Measurements from ENCODE around the gene UROD. TPM values are rescaled to one million over a fixed set of nuclear protein-coding genes. Genes with fewer than 3 reads are reported as not detected.

UROD gene
- total RNA-seq, 1 experiment from 2014 or later: 140 TPM

DNA sequence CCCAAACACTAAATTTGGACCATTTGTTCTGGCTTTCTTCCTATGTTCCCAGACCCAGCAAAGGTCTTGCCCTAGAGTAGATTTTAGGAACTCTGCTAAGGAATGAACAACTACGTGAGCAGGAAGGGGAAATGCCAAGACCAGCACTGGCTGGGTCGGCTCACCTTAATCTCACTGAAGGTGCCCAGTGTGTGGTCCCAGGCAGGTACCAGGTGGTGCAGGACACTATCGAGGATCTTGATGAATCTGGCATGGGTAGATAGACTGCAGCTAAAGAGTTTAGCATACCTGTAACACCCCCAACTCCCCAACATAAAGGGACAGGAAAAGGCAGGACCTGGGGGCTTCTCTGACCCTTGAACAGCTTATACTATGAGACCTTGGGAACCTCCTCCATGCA lies 4.0 kb upstream of the UROD start:
- DNase-seq (ENCODE audit: low read depth): no peak

DNA sequence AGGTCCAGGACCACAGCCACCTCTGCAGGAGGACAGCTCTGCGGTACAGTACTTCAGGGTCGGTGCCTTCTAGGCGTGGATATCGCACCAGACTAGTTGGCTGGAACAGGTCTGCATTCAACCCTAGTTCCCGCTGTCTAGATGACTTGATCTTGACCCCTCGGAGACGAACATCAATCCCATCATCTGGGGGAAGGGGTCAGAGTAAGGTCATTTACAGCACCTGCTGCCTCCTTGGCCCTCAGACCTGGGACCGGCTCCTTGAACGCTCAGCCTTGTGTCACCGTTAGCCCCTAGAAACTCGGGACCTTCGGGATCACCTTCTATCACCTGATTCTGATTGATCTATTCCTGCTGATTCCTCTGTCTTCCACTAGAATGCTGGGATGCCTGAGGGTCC lies 3.5 kb upstream of the UROD start:
- no peak for DNase-seq (ENCODE audit: low read depth)

DNA sequence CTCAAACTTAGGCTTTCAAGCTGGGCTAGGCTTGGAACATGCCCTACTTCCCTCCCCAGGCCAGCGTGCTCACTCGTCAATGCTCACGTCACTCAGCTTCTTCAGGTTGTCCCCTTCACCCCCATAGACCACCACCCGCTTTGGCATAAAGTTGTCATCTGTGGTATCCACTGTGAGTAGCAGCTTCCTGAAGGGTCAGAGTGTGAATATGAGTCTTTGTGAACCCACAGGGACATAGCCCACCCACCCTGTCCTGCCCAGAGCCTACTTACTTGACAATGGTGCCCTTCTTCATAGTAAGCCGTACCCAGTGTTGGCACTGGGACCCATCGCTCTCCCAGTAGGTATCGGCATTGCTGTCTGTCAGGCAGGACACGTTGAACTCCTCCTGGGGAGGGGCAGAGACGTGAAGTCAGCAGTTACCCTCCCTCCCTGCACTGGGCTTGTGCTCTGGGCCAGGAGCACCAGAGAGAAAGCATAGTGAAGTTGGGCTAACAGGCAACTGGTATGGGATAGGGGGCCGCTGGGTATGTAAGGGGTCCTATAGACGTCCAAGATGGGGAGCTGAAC lies 2.7 kb upstream of the UROD start:
- DNase-seq (ENCODE audit: low read depth): no peak

DNA sequence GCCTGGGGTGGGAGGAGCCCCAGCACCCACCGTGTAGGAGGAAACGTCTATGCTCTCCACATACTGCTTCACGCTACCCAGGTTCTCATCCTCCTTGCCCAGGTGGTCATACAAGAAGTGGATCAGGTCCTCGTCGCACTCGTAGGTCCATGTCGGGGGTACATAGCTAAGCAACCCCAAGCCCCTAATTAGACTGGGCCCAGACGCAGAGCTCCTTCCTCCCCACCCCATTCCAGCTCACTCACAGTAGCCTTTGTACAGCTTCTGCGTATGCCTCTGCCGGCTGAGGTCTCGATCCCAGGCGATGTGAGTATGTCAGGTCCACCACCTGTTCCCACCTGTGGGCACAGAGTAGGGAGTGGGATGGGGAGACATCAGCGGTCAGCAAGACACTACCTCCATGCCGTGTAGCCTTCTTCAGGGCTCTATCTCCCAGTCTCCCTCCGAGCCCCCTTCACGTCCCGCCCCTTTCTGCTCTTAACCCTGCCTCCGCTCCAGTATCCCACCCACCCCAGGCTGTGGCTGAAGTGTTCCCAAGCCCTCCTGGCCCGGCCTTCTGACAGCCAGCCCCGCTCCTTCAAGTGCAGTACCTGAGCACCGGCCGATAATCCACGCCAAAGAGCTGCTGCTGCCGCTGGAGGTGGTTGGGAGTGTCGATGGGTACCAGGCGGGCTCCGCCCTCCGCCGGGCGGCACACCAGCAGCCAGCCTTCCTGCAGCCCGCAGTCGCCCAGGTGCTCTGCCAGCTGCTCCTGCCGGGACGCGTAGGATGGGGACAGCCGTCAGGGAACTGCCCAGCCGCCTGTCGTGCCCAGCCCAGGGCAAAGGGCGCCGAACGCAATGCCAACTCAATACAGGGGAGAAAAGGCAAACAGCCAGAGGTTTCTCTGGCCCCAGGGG lies 1.8 kb upstream of the UROD start:
- no peak for DNase-seq (ENCODE audit: low read depth)

DNA sequence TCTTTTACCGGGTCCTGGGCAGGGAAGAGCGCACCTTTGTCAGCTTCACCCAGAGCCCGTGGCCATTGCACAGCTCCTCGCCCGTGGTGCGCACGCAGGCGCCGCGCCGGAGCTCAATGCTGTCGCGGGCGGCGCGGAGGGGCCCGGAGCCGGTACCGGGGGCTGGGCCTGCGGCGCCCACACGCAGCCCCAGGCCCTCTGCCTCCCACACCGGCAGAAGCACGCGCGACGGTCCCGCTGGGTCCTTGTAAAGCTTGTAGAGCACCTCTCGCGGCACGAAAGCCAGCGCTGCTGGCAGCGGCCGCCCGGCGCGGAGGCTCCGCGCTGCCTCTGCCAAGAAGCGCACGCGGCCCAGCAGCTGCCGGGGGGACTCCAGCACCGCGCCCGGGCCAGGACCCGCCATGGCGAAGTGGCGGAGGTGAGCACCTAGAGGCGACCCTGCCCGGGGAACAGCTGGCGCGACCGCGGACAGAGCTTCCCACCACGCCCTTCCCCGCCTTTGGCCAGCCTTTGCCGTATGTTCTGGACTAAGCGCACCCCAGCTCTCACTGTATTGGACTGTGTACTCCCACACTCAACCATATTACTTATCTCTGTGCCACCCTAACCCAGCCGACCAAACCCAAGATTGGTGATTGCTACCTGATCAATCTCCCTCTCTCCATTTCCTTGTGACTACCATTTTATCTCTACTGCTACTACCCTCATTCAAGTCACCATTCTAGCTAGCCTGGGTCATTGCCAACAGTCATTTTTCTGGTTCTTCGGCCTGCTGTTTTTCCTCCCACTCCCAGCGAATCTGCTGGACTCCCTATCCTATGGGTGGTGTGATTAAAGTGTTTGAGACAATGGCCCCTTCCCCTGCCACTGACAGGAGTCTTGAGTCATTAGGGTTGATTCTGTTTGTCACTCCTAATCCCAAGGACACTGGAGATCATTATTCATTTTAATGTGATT lies 921 bp upstream of the UROD start, which contains the start of gene HECTD3:
Gene HECTD3, minus strand, starts transcription at position 470 of the 957 bp plus-strand sequence. Its CDS starts 67 bp downstream, at position 403.
- DNase-seq (ENCODE audit: low read depth): peak; percentile 75

DNA sequence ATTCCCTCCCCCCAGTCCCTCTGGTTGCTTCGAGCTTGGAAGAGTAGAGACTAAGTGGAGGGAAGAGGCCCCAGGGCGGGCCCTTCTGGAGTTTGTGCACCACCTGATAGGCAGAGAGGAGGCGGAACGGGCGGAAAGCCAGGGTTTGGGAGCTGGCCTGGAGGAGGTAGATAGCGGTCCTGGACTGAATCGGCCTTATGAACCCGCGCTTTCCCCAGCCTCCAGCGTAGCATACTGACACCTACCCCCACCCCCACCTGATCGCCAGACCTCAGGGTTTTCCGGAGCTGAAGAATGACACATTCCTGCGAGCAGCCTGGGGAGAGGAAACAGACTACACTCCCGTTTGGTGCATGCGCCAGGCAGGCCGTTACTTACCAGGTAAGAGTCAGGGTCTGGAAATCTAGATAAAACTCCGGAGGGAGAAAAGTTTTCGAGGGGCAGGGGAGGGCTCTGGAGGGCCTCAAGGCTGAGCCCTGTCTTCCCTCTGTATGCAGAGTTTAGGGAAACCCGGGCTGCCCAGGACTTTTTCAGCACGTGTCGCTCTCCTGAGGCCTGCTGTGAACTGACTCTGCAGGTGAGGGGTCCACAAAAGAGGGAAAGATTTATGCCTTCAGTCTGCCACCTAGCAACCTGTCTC lies 705 bp downstream of the UROD start:
- DNase-seq (ENCODE audit: low read depth): peak; percentile 65

DNA sequence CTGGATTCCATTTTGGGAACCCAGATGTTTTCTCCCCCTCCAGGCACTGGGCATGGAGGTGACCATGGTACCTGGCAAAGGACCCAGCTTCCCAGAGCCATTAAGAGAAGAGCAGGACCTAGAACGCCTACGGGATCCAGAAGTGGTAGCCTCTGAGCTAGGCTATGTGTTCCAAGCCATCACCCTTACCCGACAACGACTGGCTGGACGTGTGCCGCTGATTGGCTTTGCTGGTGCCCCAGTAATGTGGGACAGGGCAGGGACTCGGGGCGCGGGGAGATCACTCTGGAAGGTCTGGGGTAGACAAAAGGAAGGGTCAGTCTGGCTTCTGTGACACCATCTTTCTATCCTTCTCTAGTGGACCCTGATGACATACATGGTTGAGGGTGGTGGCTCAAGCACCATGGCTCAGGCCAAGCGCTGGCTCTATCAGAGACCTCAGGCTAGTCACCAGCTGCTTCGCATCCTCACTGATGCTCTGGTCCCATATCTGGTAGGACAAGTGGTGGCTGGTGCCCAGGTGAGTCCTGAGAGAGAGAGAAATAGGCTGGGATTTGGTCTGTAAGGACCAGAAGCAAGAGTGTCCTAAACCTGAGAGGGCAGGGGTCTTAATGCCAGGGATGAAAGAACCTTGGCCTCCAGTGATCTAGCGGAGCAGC lies 1.6 kb downstream of the UROD start:
- DNase-seq (ENCODE audit: low read depth): no peak

DNA sequence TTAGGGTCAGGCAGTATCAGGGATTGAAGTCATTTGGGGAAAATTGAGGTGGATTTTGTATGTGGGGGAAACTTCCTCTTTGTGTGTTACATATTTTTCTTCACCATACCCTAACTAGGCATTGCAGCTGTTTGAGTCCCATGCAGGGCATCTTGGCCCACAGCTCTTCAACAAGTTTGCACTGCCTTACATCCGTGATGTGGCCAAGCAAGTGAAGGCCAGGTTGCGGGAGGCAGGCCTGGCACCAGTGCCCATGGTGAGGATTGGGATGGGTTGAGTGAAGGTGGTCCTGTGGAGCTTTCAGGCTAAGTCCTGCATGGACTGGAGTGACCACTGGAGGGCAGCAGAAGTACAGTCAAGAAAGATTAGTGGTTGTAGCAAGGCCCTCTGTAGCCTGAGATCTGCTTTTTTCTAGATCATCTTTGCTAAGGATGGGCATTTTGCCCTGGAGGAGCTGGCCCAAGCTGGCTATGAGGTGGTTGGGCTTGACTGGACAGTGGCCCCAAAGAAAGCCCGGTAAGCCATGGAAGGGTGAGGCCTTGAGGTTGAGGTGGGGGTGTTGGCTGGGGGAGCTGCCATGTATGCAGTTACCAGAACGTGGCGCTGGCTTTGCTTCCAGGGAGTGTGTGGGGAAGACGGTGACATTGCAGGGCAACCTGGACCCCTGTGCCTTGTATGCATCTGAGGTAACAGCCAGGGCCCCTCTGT lies 2.4 kb downstream of the UROD start:
- peak; percentile 77 for DNase-seq (ENCODE audit: low read depth)

DNA sequence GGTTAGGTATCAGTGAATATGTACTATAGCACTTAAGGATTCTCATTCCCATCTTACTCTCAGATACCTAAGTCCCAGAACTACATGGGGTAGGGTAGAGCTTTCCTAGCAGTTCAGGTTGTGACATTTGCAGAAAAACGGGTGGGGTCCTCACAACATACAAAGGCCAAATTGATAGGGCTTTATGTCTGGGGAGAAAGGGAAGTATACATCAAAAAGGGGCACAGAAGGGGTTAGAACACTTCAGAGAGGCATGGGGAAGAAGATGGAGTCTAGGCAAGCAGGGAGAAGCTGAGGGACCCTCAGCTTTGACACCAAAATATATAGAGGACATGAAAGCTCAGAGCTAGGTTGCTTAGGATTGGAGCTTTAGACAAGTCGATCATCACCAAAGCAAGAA lies 3.6 kb downstream of the UROD start:
- DNase-seq (ENCODE audit: low read depth): no peak

DNA sequence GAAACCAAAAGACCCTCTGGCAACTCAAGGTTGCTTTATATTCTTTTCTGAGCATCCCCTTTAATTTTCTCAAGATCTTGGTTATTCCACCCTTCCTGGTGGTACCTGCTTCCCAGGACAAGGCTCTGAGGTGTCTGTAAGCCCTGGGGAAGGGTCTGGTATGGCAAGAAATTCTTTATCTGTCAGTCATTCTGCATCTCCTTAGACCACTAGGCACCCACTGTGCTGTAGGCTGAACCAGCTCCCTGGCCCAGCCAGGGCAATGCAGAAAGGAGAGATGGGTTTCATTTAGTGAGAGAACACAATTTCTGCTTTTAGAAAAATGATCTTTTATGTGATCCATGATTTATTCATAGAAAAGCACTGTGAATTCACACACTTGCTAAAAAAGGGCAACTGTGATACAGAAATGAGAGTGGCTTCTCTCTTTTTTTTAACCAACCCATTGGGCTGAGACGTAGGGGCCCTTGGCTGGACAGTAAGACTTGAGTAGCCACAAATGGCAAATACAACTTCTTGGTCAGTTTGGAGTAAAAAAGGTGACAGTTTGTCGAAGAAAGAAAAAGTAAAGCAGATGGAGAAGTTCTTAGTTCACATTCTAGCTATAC lies 4.1 kb downstream of the UROD start:
- no peak for DNase-seq (ENCODE audit: low read depth)

DNA sequence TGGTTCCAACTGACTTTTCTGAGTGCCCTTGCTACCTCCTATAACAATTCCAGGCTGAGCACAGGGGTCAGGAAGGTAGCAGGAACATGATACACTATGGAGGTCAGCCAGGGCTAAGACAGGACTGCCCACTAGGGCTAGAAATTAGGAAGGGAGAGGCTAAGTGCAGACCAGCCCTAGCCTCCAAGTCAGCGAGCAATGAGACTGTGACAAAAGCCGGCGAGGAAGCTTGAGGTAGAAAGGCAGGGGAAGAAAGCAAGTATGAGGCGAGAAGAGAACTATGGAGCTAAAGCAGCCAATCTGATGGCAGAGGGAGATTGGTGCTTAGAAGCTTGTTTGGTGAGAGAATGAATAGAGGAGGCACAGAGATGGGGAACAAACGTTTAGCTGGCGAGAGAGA lies 4.7 kb downstream of the UROD start:
- no peak for DNase-seq (ENCODE audit: low read depth)

DNA sequence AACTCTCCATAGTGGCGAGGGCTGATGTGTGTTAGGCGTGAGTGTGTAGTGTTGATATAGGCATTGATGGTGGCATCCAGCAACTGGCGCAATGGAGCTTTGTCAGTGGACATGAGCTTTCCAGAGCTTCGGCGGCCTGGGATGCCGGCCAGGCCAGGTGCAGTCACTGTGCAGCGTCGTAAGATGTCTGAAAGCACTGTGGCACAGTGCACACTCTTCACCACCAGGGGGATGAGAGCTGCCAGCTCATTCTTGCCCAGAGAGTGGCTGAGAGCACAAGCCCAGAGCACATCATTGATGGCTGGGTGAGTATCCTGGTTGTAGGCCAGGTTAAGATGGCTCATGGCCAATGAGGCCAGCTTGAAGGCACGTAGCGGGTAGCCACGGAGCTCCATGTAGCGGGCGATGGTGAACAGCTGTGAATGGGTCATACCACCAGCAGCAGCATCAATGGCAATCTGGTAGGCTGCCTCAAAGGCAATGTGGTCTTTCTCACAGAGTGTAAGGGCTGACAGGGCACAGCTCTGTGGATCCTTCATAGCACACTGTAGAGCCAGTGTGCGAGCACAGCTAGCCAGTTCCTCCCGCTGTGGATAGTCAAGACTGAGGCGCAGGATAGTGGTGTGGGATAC lies 6.7 kb downstream of the UROD start:
- DNase-seq (ENCODE audit: low read depth): peak; percentile 57

DNA sequence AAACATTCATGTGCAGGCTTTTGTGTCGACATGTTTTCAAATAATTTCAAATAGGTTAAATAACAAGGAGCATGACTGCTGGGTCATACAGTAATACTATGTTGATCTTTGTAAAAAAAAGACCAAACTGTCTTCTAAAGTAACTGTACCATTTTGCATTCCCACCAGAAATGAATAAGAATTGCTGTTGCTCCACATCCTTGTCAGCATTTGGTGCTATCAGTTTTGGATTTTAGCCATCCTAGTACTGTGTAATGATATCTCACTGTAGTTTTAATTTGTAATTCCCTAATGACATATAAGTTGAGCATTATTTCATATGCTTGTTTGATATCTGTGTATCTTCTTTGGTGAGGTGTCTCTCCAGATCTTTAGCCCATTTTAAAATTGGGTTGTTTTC lies 11.6 kb downstream of the UROD start:
- no peak for DNase-seq (ENCODE audit: low read depth)

DNA sequence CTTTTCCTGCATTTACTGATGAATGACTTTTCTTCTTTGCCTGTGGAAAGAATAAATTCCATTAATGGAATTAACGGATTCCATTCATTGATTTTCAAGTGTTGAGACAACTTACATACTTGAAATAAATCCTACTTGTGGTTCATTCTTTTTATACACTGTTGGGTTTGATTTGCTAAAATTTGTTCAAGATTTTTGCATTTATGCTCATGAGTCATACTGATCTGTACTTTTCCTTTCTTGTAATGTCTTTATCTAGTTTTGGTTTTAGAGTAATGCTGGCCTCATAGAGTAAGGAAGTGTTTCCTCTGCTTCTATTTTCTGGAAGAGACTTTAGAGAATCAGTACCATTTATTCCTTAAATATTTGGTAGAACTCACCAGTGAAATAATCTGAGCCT lies 14.4 kb downstream of the UROD start:
- no peak for DNase-seq (ENCODE audit: low read depth)

DNA sequence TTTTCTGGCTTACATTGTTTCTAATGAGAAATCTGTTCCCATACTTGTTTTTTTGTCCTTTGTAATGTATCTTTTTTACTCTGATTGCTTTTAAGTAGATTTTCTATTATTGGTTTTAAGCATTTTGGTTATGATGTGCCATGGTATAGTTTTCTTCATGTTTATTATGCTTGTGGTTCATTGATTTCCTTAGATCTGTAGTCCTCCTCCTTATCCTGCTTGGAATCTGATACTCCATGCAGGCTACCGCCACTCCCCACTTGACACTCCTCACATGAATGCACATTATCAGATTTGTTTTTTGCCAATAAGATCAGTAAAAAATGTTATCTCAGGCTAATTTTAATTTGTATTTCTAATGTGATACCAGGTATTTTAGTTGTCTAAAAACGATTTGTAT lies 20.8 kb downstream of the UROD start:
- no peak for DNase-seq (ENCODE audit: low read depth)

DNA sequence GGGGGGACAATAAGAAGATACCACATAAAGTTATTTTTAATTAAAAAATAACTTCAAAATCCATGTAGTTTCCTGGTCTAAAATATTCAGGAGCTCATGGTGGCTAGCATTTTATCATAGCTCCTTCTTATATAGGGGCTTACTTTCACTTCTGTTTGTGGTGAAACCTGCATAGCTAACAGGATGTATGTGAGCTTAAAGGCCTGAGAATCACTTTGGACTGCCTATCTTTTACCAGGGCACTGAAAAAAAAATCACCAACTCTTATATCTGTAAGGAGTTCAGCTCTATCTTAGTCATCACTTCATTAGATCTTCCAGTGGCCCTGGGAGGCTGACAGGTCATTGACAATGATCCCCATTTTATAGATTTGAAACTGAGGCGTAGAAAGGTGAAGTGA lies 21.3 kb downstream of the UROD start:
- DNase-seq (ENCODE audit: low read depth): no peak

DNA sequence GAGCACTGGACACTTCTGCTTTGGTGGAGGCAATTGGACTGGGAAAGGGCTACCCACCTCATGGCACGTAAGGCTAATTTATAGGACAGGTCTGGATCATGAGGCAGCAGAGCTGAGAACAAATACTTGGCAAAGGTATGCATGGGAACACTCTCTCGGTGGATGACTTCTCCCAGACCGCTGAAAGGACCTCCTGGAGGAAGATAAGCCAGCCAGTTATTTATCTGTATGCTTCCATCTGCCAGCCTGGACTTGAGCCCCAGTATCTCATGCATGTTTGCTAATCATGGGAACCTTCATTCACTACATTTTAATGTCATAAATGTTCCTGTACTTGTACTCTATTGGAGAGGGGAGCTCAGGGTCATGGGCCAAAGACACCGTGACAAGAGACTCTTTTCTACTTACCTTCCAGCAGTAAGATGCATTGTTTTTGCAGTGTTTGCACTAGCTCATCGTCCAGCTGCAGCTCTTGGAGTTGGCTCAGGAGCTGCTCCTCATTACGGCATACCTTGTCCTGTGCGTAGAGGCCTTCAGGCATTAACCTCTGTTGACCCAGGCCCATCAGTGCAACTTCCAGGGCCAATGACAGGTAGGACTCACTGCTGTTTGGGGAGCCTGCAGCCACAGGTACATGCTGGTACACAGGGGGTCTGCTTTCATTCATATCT lies 23.7 kb downstream of the UROD start:
- no peak for DNase-seq (ENCODE audit: low read depth)

DNA sequence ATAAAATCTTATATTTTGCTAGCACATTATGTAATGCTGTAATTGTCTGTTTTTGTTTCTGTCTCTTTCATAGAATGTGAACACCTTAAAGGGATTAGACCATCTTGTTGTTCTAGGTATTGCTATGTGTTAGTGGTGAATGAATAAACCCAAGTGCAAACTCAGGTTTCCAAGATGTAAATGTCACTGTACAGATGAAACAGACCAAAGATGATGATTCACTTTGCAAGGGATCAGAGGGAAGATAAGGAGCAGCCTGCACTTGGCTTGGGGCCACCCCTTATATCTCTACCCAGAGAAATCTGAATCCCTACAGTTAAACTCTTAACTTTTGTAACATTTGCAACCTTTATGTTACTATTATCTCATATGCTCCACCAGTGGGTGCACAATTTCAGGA lies 25.4 kb downstream of the UROD start:
- DNase-seq (ENCODE audit: low read depth): no peak

DNA sequence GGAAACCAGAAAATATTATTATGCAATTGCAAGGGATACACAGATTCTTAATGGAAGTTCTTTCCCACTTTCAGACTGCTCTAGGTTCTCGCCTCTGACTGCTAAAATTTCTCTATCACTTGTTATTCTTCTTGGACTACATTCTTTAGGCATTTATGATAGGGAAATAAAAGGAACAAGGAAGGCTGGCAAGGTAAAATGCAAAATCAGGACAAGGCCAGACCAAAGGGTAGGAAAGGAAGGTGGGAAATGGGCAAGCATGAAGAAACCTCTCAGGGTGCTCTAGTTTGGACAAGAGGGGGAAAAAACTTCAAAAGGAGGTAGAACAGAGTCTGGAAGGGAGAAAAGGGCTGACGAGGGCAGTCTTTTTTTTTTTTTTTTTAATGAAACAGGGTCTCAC lies 26.2 kb downstream of the UROD start:
- no peak for DNase-seq (ENCODE audit: low read depth)
